Measurements from ENCODE around the gene SEMA4F. TPM values are rescaled to one million over a fixed set of nuclear protein-coding genes. Genes with fewer than 3 reads are reported as not detected.

Gene SEMA4F, protein sequence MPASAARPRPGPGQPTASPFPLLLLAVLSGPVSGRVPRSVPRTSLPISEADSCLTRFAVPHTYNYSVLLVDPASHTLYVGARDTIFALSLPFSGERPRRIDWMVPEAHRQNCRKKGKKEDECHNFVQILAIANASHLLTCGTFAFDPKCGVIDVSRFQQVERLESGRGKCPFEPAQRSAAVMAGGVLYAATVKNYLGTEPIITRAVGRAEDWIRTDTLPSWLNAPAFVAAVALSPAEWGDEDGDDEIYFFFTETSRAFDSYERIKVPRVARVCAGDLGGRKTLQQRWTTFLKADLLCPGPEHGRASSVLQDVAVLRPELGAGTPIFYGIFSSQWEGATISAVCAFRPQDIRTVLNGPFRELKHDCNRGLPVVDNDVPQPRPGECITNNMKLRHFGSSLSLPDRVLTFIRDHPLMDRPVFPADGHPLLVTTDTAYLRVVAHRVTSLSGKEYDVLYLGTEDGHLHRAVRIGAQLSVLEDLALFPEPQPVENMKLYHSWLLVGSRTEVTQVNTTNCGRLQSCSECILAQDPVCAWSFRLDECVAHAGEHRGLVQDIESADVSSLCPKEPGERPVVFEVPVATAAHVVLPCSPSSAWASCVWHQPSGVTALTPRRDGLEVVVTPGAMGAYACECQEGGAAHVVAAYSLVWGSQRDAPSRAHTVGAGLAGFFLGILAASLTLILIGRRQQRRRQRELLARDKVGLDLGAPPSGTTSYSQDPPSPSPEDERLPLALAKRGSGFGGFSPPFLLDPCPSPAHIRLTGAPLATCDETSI
- total RNA-seq, result 4.9 and 5.5 TPM in 2 replicates

DNA sequence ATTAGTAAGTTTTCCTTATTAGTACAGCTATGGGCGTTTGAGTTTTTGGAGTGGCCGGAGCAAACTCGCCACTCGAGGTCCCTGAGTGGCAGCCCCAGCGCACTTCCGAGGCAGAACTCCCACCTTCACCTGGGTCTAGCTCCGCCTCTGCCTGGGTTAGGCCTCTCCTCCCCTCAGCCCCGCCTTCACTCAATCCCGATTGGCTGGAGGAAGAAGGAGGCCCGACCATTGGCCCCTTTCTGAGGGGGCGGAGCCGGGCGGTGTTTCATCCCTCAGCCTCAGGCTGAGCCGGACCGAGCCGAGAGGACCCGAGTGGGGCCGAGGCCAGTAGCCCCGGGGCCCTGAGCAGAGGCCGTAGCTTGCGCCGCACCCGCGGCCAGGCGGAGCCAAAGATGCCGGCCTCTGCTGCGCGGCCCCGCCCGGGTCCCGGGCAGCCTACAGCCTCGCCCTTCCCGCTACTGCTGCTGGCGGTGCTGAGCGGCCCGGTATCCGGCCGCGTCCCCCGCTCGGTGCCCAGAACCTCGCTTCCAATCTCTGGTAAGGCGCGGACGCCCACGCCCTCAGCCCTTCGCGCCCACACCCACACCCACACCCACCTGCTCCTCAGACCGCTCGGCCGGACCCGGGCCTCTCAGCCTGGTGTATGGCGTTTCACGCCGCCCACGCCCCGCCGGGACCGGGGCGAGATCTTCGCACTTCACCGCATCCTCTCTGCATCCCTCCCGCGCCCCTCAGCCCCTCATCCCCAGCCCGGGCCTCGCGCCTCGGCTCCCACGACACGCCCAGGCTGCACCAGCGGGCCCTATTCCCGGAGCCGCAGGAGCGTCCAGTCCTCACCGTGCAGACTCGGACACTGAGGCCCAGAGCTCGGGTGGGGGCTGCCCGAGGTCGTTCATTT is at the start of gene SEMA4F:
SEMA4F (plus strand) TSS at position 263 of the 898 bp plus-strand sequence; CDS start at position 393, 130 bp downstream.

DNA sequence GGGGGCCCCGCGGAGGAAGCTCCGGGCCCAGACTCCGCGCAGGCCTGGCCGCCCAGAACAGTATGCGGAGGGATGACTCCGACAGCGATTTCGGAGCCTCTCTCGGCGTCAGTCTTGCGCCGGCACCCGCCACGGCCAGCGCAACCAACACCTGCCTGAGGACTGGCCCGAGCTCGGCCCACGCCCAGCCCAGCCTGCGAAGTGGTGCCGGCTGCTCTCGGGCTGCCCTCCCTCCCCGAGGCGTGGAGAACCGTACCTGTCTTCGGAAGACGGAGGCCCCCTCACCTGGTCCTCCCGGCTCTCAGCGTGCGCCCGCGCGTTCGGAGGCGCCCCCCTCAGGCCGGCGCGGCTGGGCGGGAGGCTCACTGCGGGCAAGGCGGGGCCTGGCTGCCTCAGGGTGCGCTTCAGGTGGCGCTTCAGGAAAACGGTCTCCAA is 6.0 kb upstream of the SEMA4F start, which contains the start of gene M1AP:
M1AP (minus strand) TSS at position 322 of the 435 bp plus-strand sequence. CDS start 8,055 bp downstream, outside the sequence.

Other genes starting within 250 kb of the SEMA4F start
- 0.40 and 0.50 TPM in 2 replicates for gene C2orf81, start 232.6 kb upstream of the SEMA4F start, total RNA-seq
- 32.2 and 37.7 TPM in 2 replicates for gene WDR54, start 232.5 kb upstream of the SEMA4F start, total RNA-seq
- 5.9 and 9.3 TPM in 2 replicates for gene RTKN, start 212.3 kb upstream of the SEMA4F start, total RNA-seq
- 6.6 and 12.3 TPM in 2 replicates for gene INO80B, start 199.2 kb upstream of the SEMA4F start, total RNA-seq
- 19.2 and 19.5 TPM in 2 replicates for gene WBP1, start 195.8 kb upstream of the SEMA4F start, total RNA-seq
- 56.5 and 57.4 TPM in 2 replicates for gene MOGS, start 188.9 kb upstream of the SEMA4F start, total RNA-seq
- gene MRPL53, start 181.6 kb upstream of the SEMA4F start, total RNA-seq, result 17.3 and 18.4 TPM in 2 replicates
- 20.1 and 22.0 TPM in 2 replicates for gene CCDC142, start 171.2 kb upstream of the SEMA4F start, total RNA-seq
- gene TTC31, start 171.2 kb upstream of the SEMA4F start, total RNA-seq, result 14.0 and 17.8 TPM in 2 replicates
- 3.2 and 3.5 TPM in 2 replicates for gene LBX2, start 154.6 kb upstream of the SEMA4F start, total RNA-seq
- gene PCGF1, start 146.6 kb upstream of the SEMA4F start, total RNA-seq, result 10.8 and 12.8 TPM in 2 replicates
- gene TLX2, start 139.8 kb upstream of the SEMA4F start, total RNA-seq, result not detected in 2 replicates
- 0.13 TPM in 1 of 2 replicates, not detected in the other for gene DQX1, start 128.0 kb upstream of the SEMA4F start, total RNA-seq
- 78.2 and 88.7 TPM in 2 replicates for gene AUP1, start 124.5 kb upstream of the SEMA4F start, total RNA-seq
- gene HTRA2, start 124.3 kb upstream of the SEMA4F start, total RNA-seq, result 35.8 and 36.2 TPM in 2 replicates
- gene LOXL3, start 100.3 kb upstream of the SEMA4F start, total RNA-seq, result 0.72 and 0.93 TPM in 2 replicates
- gene DOK1, start 99.5 kb upstream of the SEMA4F start, total RNA-seq, result 6.9 and 10.7 TPM in 2 replicates
- not detected in 2 replicates for gene M1AP, start 5.9 kb upstream of the SEMA4F start, total RNA-seq
- gene HK2, start 179.9 kb downstream of the SEMA4F start, total RNA-seq, result 31.4 and 32.6 TPM in 2 replicates